ENCODE measurements around the gene CADM4. TPM values are rescaled to one million over a fixed set of nuclear protein-coding genes. Genes with fewer than 3 reads are reported as not detected.

The CADM4 gene
- total and polyA plus RNA-seq, 4 donors = 5.9 to 12.2 (median 7.5) TPM

- DNase-seq = peak; percentile 68 to 75 (median 69)
- no peak for TF ChIP-seq CTCF (IDR thresholded peaks at IDR 0.05; ENCODE audit: control extremely low read depth, extremely low read depth)
- ATAC-seq (ENCODE audit: insufficient read depth, low FRiP score) = peak; percentile 16
- H3K4me1 ChIP-seq (ENCODE audit: control insufficient read depth in 5 of 5, insufficient read depth in 5 of 5, low read length in 5 of 5) = peaks cover 0 to 15% (median 2%) of the 10 kb centered on the region in 5 donors
- peak overlapping the region; percentile 97 to 99 for H3K27ac ChIP-seq (ENCODE audit: low read depth in 1 of 2, low read length in 1 of 2)
- WGBS, 2 donors = 1% methylated on average over 14 of the region's 14 CpGs
- peaks cover 0 to 5% (median 1%) of the 10 kb centered on the region in 4 donors for H3K36me3 ChIP-seq (ENCODE audit: control insufficient read depth in 4 of 4, insufficient read depth in 4 of 4, low read length in 4 of 4)
- peaks cover 0 to 1% (median 0%) of the 10 kb centered on the region in 4 donors for H3K9me3 ChIP-seq (ENCODE audit: control insufficient read depth in 4 of 4, insufficient read depth in 3 of 4, low read length in 3 of 4)
- H3K27me3 ChIP-seq (ENCODE audit: control insufficient read depth in 3 of 3, insufficient read depth in 3 of 3, low read length in 2 of 3) = no peaks in the 10 kb centered on the region
- peak overlapping the region; percentile 87 for H3K4me3 ChIP-seq
- peak overlapping the region; percentile 62 to 82 for H3K9ac ChIP-seq (ENCODE audit: insufficient read depth in 1 of 2, low read length in 2 of 2)
Observed at GRCh38 chr19:43618921-43619261, 20.8 kb downstream of the CADM4 start.

GRCh38 chr19:43616954-43617353 lies 22.7 kb downstream of the CADM4 start:
- DNase-seq = no peak
- Histone ChIP-seq H3K4me1 (ENCODE audit: control insufficient read depth in 5 of 5, insufficient read depth in 5 of 5, low read length in 5 of 5) (peaks cover 0 to 15% (median 2%) of the 10 kb centered on the region in 5 donors), H3K4me3 (no peak overlapping the region), H3K27ac (ENCODE audit: low read depth in 1 of 2, low read length in 1 of 2) (no peak overlapping the region), H3K9me3 (ENCODE audit: control insufficient read depth in 4 of 4, insufficient read depth in 3 of 4, low read length in 3 of 4) (peaks cover 0 to 1% (median 0%) of the 10 kb centered on the region in 4 donors), H3K36me3 (ENCODE audit: control insufficient read depth in 4 of 4, insufficient read depth in 4 of 4, low read length in 4 of 4) (peaks cover 4 to 16% (median 12%) of the 10 kb centered on the region in 4 donors), H3K9ac (ENCODE audit: insufficient read depth in 1 of 2, low read length in 2 of 2) (no peak overlapping the region), H3K27me3 (ENCODE audit: control insufficient read depth in 3 of 3, insufficient read depth in 3 of 3, low read length in 2 of 3) (no peaks in the 10 kb centered on the region)
- no peak for ATAC-seq (ENCODE audit: insufficient read depth, low FRiP score)
- TF ChIP-seq CTCF (IDR thresholded peaks at IDR 0.05; ENCODE audit: control extremely low read depth, extremely low read depth) = no peak
- 86 to 92% methylated on average over 6 of the region's 6 CpGs for WGBS, 2 donors

- 92 to 94% methylated on average over 1 of the region's 1 CpG for WGBS, 2 donors
- no peak overlapping the region for H3K27ac ChIP-seq (ENCODE audit: low read depth in 1 of 2, low read length in 1 of 2)
- peaks cover 4 to 16% (median 15%) of the 10 kb centered on the region in 4 donors for H3K36me3 ChIP-seq (ENCODE audit: control insufficient read depth in 4 of 4, insufficient read depth in 4 of 4, low read length in 4 of 4)
- H3K9ac ChIP-seq (ENCODE audit: insufficient read depth in 1 of 2, low read length in 2 of 2) = no peak overlapping the region
- no peaks in the 10 kb centered on the region for H3K27me3 ChIP-seq (ENCODE audit: control insufficient read depth in 3 of 3, insufficient read depth in 3 of 3, low read length in 2 of 3)
- H3K4me1 ChIP-seq (ENCODE audit: control insufficient read depth in 5 of 5, insufficient read depth in 5 of 5, low read length in 5 of 5) = peaks cover 0 to 15% (median 2%) of the 10 kb centered on the region in 5 donors
- H3K4me3 ChIP-seq = no peak overlapping the region
- DNase-seq (no peak), ATAC-seq (ENCODE audit: insufficient read depth, low FRiP score) (no peak)
- TF ChIP-seq CTCF (IDR thresholded peaks at IDR 0.05; ENCODE audit: control extremely low read depth, extremely low read depth) = no peak
- peaks cover 0 to 1% (median 0%) of the 10 kb centered on the region in 4 donors for H3K9me3 ChIP-seq (ENCODE audit: control insufficient read depth in 4 of 4, insufficient read depth in 3 of 4, low read length in 3 of 4)
Observed at GRCh38 chr19:43616306-43616705, 23.3 kb downstream of the CADM4 start.

GRCh38 chr19:43612374-43612773 lies 27.3 kb downstream of the CADM4 start:
- DNase-seq (no peak), ATAC-seq (ENCODE audit: insufficient read depth, low FRiP score) (no peak)
- no peak for TF ChIP-seq CTCF (IDR thresholded peaks at IDR 0.05; ENCODE audit: control extremely low read depth, extremely low read depth)
- WGBS, 2 donors = 96 to 99% methylated on average over 12 of the region's 12 CpGs
- Histone ChIP-seq H3K27ac (ENCODE audit: low read depth in 1 of 2, low read length in 1 of 2) (no peak overlapping the region), H3K9me3 (ENCODE audit: control insufficient read depth in 4 of 4, insufficient read depth in 3 of 4, low read length in 3 of 4) (no peaks in the 10 kb centered on the region), H3K4me1 (ENCODE audit: control insufficient read depth in 5 of 5, insufficient read depth in 5 of 5, low read length in 5 of 5) (no peaks in the 10 kb centered on the region), H3K27me3 (ENCODE audit: control insufficient read depth in 3 of 3, insufficient read depth in 3 of 3, low read length in 2 of 3) (no peaks in the 10 kb centered on the region), H3K9ac (ENCODE audit: insufficient read depth in 1 of 2, low read length in 2 of 2) (no peak overlapping the region), H3K4me3 (no peak overlapping the region), H3K36me3 (ENCODE audit: control insufficient read depth in 4 of 4, insufficient read depth in 4 of 4, low read length in 4 of 4) (peaks cover 4 to 24% (median 19%) of the 10 kb centered on the region in 4 donors)
